Ramos (cell line): ENCODE measurements around the gene GREB1L.
"Not testable (repeated sequence)": the region's sequence is repeated elsewhere in the genome, so short reads cannot be mapped to it uniquely, and the experiment has no call there.

Experiments
- in situ Hi-C: fragments of 300-500 bp; cut with MboI; formaldehyde crosslinking; loops from one replicate; pipeline ENCODE4 v1.14.3; 2022; ENCODE audit warnings: low sequenced_read_pairs; ENCODE audit not compliant: unreplicated experiment

GREB1L gene

DNA sequence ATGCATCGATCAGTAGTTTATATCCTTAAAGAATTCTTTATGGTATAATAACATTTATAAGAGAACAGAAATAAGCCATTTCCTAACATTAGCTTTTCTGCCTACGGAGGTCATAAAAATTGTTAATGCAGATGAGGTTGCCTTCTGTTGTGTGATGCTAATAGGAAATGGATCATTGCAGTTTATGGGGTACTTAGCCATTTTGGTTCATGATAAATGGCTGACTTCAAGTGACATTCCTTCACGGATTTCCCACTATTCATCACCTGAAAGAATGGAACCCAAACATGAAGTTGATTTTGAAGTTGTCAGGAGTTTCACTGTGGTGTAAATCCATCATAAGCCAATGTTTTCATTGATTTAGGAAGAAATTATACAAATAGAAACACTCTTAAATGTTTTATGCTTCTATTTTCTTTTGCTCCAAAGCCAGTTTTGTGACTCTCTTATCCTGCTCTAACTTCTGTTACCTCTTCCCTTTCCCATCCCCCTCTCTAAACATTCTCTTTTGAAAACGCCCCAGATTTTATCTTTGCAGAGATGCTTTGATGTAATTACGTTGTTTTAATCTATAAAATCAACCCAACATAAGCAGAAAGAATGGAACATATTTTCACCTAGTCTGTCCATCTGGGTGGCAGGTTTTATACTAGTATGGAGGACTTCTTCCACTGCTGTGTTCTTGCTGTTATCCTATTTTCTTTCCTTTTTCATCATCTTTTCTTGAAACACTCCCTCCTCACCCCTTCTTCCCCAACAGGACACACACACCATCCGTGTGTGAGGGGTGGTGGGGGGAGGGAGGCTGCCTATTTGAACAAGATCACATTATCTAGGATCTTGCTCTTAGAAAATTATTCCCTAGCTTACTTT, 58.2 kb downstream of the GREB1L start:
- in situ Hi-C loops = no loop called here

DNA sequence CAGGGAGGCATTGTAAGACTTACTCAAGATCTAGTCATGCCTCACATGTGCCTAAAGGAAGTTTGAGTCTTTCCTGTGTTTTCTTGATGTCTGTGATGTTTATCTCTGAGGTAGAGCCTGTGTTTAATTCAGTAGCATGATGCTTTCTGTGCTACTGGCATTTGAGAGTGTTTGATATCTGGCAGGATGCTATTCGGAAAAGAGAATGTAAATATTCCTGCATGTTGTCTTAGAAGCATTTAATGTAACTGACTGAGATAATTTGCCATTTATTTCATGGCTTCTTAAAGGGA, 58.8 kb downstream of the GREB1L start:
- in situ Hi-C loops = no loop called here

DNA sequence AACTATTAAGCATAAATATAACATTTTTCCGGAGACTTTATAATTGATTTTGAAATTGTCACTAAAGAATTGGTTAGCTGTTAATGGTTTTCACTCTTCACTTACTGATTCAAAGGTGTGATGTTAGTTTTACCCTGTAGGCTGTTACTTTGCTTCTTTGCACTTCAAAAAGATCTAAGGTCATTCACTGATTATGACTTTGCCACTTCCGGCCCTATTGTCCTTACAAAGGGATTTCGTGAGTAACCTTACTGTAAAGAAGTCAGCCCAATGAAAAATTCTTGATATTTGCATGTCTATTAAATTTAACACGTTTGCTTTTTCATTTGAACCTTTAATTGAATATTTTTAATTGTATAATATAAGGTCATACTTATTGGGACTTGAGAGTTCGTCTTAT, 61.4 kb downstream of the GREB1L start:
- in situ Hi-C loops = no loop called here

GRCh38 chr18:21303895-21304294, 61.9 kb downstream of the GREB1L start:
- in situ Hi-C loops = no loop called here

DNA sequence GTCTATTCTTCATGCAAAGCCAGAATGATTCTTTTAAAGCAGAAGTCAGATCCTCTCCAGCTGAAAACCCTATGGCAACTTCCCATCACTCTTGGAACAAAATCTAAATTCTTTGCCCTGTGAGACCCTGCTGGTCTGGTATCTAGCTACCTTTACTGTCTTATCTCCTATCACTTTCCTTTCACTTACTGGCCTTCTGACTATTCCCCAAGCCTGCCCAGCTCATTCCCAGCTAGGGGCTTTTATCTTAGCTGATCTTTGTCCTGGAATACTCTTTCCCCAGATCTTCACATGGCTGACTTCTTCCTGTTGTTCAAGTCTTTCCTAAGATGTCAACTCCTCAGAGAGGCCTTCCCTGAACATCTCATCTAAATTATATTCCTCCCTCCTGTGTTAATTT, 63.6 kb downstream of the GREB1L start:
- in situ Hi-C loops = no loop called here

GRCh38 chr18:21306368-21306767, 64.3 kb downstream of the GREB1L start:
- in situ Hi-C loops = no loop called here

- in situ Hi-C loops = no loop called here
Measured at GRCh38 chr18:21307578-21307977, 65.5 kb downstream of the GREB1L start.

- in situ Hi-C loops = no loop called here
Measured at GRCh38 chr18:21309248-21309647, 67.2 kb downstream of the GREB1L start.

GRCh38 chr18:21311980-21312379, 69.9 kb downstream of the GREB1L start:
- in situ Hi-C loops = not testable (repeated sequence)

GRCh38 chr18:21313576-21313975, 71.5 kb downstream of the GREB1L start:
- in situ Hi-C loops = no loop called here

GRCh38 chr18:21314724-21315123, 72.7 kb downstream of the GREB1L start:
- in situ Hi-C loops = no loop called here

DNA sequence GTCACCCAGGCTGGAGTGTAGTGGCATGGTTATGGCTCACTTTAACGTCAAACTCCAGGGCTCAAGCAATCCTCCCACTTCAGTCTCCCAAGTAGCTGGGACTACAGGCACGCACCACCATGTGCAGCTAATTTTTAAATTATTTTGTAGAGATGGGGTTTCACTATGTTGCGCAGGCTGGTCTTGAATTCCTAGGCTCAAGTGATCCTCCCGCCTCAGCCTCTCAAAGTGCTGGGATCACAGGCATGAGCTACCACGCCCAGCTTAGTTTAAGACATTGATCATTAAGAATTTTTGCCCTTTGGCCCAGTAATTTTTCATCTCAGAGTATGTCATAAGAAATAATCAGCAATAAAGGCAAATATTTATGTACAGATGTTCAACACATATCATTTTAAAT, 73.1 kb downstream of the GREB1L start:
- in situ Hi-C loops = not testable (repeated sequence)

DNA sequence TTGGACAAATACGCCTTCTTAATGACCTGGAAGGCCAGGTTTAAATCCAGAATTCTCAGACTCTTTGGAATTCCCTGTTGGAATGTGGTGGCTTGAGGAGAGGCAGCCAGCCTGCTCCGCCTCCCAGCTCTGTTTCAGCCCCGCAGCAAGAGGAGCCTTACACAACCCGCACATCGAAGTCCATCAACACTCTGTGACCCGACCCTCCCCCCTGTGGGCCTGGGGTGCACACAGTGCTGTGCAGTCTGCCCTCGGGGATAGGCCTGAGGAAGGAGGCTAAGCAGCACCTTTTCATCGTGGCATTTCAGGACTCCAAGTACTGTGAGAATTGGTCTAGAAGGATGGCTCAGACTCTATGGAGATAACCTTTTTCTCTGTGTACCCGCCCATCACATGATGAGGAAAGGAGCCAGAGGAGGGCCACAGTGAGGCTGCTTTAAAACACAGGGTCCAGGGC, 73.7 kb downstream of the GREB1L start:
- in situ Hi-C loops = no loop called here

DNA sequence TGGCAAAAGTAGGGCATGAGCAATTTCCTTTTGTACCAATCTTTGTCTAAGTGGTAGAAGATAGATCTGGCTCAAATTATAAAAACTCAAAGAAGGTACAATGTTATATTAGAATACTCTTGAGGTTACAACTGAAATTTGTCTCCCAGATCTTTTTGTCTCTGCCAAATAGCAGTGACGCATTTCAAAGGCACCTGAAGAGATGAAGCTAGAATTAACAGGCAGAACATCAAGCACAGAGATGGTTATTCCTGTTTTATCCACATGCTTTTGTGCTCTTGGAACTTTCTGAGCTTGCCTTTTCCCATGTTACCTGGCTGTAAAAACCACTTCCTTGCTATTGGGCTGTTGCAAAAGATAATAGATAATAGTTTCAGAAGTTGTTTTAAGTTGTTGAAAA, 74.3 kb downstream of the GREB1L start:
- in situ Hi-C loops = no loop called here

GRCh38 chr18:21321711-21322110, 79.7 kb downstream of the GREB1L start:
- in situ Hi-C loops = loop anchor here (10.0 kb wide), 1 partner anchor 67 kb away; no protein-coding TSS in a partner anchor

GRCh38 chr18:21327101-21327500, 85.1 kb downstream of the GREB1L start:
- in situ Hi-C loops = loop anchor here (10.0 kb wide), 1 partner anchor 72 kb away; no protein-coding TSS in a partner anchor

- in situ Hi-C loops = no loop called here
Measured at GRCh38 chr18:21330122-21330701, 88.2 kb downstream of the GREB1L start.

GRCh38 chr18:21331065-21331464, 89.0 kb downstream of the GREB1L start:
- in situ Hi-C loops = no loop called here

GRCh38 chr18:21335927-21336488, 94.0 kb downstream of the GREB1L start:
- in situ Hi-C loops = no loop called here

DNA sequence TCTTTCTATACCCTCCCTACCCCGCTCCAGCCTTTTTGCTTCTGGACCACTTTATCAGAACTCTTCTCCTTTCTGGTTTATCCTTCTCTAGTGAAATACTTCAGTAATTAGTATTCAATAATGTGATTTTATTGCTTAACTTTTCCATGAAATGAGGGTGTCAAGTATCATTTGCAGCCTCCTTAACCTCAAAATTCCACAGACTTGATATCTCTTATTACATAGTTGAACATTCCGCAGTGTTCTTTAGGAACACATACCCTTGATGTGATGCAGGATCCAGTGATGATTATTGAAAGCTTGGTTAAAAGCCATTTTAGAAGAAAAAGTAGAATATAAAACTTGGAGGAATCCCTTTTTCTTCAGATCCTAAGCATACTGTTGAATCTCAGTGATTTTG, 94.8 kb downstream of the GREB1L start:
- in situ Hi-C loops = no loop called here

GRCh38 chr18:21341141-21341540, 99.1 kb downstream of the GREB1L start:
- in situ Hi-C loops = no loop called here
